GM12865 (cell line): ENCODE results near the gene ZNF764.

Experiments
- DNase-seq: peaks from one replicate; pipeline ENCODE4 v3.0.0; 2010; ENCODE audit warnings: low read depth
- H3K4me3 ChIP-seq: 2 replicates; pipeline ENCODE4 v1.5.1; 2011; ENCODE audit warnings: mild to moderate bottlenecking, low read depth, low read length, control low read depth
- CTCF ChIP-seq: IDR thresholded peaks from 2 replicates; pipeline ENCODE4 v1.5.1; 2011; ENCODE audit warnings: low read length, control low read depth, low read depth, inconsistent platforms; ENCODE audit not compliant: insufficient read depth; ENCODE audit errors: missing control alignments

Gene ZNF764

DNA sequence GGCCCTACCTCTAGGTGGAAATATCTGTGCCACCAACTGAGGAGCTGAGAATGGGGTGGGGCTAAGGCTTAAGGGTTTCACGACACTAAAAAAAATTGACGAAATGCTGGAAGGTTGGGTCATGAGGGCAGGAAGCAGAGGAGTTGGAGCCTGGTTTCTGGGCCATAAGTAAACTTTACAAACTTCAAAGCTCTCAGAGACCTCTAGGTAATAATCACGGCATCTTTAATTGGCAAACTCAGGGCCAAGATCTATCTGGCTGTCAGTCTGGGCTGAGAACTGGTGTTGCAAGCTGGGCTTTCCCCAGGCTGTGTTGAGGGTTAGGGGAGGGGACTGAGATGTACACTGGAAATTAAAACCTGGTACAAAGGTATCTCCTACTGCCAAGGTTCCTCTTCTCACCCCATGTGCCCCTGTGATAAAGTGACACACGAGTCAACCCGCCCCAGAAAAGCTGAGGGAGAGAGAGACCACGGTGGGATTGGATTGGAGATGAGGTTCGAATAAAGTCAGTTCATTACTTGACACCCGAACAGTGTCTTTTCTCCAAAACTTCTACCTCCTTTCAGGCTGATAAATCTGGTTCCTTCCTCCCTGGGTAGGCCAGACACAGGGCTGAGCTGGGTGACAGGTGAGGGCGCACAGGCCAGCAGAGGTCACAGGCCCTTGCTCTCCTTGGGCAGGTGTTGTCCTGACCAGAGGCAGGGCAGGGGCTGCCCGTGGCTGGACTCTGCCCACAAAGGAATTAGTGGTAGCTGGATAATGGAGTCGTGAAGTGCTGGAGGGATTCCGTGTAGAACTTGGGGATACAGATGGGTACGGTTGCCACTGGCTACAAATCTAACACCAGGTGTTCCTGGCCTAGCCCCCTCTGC, 27.8 kb downstream of the ZNF764 start:
- TF ChIP-seq CTCF = no peak
- H3K4me3 ChIP-seq = no peak overlapping the region
- DNase-seq = no peak

DNA sequence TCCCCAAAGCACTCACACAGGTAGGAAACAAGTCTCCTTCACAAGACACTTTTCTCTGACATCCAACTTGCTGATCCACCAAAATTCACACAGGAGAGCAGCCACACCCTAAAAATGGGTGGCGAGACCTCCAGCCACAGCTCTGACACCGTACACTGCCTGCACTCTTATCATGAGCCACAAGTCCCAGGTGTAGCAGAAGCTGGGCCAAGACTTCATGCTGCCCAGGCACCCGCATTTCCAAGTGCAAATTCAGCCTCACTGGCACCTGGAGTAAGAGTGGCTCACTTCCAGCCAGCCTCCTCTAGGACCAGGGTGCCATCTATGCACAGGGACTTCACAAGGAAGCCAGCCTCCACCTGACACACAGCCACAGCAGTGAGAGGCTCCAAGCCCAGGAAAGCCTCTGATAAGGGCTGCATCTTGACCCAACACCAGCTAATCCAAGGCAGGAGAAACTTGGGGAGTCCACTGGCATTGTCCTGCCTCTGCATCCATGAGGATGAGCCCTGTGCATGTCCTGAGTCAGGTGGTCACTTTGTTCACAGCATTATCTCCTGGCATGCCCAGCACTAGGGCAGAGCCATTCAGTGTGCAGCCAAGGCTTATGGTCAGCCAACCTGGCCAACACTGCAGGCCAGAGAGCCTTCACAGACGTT, 29.2 kb downstream of the ZNF764 start:
- DNase-seq = no peak
- no peak overlapping the region for H3K4me3 ChIP-seq
- no peak for TF ChIP-seq CTCF

- DNase-seq = peak; percentile 80
- H3K4me3 ChIP-seq = peak overlapping the region; percentile 49
- no peak for TF ChIP-seq CTCF
Observed at GRCh38 chr16:30527635-30528178, 30.5 kb downstream of the ZNF764 start.

DNA sequence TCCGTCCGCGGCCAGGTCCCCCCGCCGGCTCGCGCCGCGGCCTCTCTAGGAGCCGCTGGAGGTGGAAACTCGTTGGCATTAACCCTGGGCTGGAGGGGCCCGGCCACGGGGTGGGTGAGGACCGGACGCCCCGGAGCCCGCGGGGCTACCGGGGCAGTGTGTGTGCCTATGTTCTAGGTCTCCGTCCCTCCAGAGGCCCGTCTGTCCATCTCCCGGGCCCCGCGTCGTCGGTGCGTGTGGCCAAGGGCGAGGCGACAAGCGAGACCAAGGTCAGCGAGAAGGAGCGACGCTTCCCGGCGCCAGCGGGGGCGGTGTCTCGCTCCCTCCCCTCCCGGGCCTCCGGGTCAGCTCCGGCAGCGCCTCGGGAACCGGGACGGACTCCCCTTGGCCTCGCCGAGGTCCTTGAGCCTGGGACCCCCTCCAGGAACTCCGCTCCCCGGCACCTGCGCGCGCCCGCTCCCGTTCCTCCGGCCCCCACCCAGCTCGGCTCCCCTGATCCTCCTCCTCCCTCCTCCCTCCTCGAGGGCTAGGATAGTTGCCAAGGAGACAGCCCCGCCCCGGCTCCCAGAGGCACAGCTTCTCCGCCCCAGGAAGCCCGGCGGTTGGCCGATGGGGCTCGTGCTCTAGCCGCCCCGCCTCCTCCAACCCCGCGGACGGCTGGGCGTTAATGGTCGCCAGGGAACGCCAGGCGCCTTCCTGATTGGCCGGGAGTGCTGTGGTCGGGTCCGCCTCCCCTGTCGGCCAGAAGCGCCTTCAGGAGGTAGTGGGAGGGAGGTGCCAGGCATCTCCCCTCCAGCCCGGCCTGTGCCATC, 31.1 kb downstream of the ZNF764 start:
- peak overlapping the region; percentile 78 for H3K4me3 ChIP-seq
- TF ChIP-seq CTCF = peak; percentile 35
- peak; percentile 98 for DNase-seq

DNA sequence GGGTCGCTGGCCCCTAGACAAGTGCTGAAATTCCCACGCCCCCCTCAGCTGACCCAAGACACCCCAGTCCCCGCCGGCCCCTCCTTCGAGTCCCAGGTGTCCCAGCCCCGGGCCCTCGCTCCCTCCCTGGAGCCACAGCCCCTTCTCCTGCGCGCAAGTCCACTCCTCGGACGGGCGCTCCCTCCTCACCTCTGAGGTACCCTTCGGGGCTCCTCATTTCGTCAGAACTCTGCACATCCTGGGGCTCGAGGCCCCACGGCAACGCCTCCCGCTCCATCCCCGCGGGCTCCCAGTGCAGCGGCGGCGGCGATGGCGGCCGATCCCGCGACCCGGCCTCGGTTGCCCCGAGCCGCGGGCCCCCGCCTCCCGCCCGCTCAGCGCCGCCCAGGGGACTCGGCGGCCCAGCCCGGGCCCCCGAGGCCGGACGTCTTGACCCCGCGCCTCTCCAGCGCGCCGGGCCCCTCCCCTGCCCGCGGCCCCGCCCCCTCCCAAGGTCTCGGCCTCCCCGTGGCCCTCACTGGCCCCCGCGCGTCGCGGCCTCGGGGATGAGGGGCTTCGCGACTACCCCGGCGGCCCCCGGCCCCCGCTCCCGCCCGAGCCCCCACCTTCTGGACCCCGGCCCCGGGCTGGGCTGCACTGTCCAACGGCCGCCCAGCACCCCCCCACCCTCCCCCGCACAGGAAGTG, 31.9 kb downstream of the ZNF764 start, which contains the start of gene ZNF768:
ZNF768 (minus strand) TSS at position 430 of the 686 bp plus-strand sequence; CDS start at position 277, 153 bp downstream.
- TF ChIP-seq CTCF = no peak
- H3K4me3 ChIP-seq = peak within 1 kb of the TSS; percentile 78
- peak; percentile 29 for DNase-seq

DNA sequence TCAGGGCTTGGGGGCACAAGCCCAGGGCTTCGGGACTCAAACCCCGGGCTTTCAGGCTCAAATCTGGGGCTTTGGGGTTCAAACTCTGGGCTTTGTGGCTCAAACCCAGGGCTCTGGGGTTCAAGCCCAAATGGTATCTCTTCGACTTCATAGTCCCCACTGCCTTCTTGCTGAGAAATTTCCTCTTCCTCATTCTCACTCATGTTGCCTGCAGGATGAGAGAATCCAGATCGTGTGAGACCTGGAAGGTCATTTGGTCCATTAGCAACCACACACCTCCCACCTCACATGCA, 32.4 kb downstream of the ZNF764 start:
- DNase-seq = no peak
- no peak for TF ChIP-seq CTCF
- peak overlapping the region; percentile 57 for H3K4me3 ChIP-seq
